Endothelial cell of umbilical vein (primary cell): ENCODE results near the gene GTF2IRD1. TPM values are rescaled to one million over a fixed set of nuclear protein-coding genes. Genes with fewer than 3 reads are reported as not detected.

Experiments
- BruUV-seq: library from RNA; stranded (reverse); fragments of 400-500 nt; replicated peaks from 2 replicates; lab custom pipeline; 2021; lab: Mats Ljungman, UMichigan
- CTCF ChIA-PET: fragments of 300-600, 350-600 bp; sonication (Branson Sonifier 250); formaldehyde crosslinking; loops from one replicate; lab custom pipeline; 2021; ENCODE audit warnings: antibody characterized with exemption, inconsistent platforms; lab: Charles Lee
- POLR2A ChIA-PET: fragments of 300-600, 350-600 bp; sonication (Branson Sonifier 250); formaldehyde crosslinking; loops from one replicate; lab custom pipeline; 2021; ENCODE audit warnings: antibody characterized with exemption, inconsistent platforms; lab: Charles Lee
- DNase-seq: peaks from one replicate; pipeline ENCODE4 v3.0.0-alpha.2; 2011; ENCODE audit warnings: low read depth, low spot score
- FAIRE-seq: peaks from 2 replicates; lab custom pipeline; 2011; peaks lifted over from hg19 to GRCh38; lab: Jason Lieb, UNC
- H2AFZ ChIP-seq: 2 replicates; pipeline ENCODE4 v1.6.0; 2012; ENCODE audit warnings: low read depth, low read length, control low read depth, inconsistent platforms
- H3K27ac ChIP-seq: 2 replicates; pipeline ENCODE4 v1.5.1; 2011; ENCODE audit warnings: low read depth, mild to moderate bottlenecking, control low read depth, low read length, moderate library complexity; ENCODE audit not compliant: insufficient read depth
- H3K27me3 ChIP-seq, 2 experiments: 2 replicates each; pipeline versions ENCODE4 v1.6.0 to v1.6.1; 2011; ENCODE audit warnings: low read length in 2 of 2, mixed read lengths in 1 of 2; ENCODE audit not compliant: control insufficient read depth in 2 of 2, insufficient read depth in 2 of 2
- H3K36me3 ChIP-seq, 2 experiments: 2 replicates in 1 of 2; 3 replicates in 1 of 2; pipeline ENCODE4 v1.5.1; 2011; ENCODE audit warnings: low read length in 2 of 2, mild to moderate bottlenecking in 1 of 2, moderate library complexity in 1 of 2; ENCODE audit not compliant: control insufficient read depth in 2 of 2, insufficient read depth in 2 of 2; ENCODE audit errors: extremely low read depth in 1 of 2
- H3K4me1 ChIP-seq: 3 replicates; pipeline ENCODE4 v1.5.1; 2011; ENCODE audit warnings: mild to moderate bottlenecking, low read length; ENCODE audit not compliant: control insufficient read depth, insufficient read depth; ENCODE audit errors: extremely low read depth
- H3K4me2 ChIP-seq: 2 replicates; pipeline ENCODE4 v1.6.1; 2011; ENCODE audit warnings: low read length, control low read depth, mixed read lengths; ENCODE audit not compliant: insufficient read depth
- H3K4me3 ChIP-seq, 3 experiments: fragments of 200-600 bp in 1 of 3; sonication (generic), shearing (Covaris generic) in 1 of 3; replicated peaks in 1 of 3; 2 replicates each; pipeline ENCODE4 v1.5.1; 2011 to 2016; ENCODE audit warnings: control low read depth in 3 of 3, low read length in 3 of 3, mild to moderate bottlenecking in 2 of 3, inconsistent platforms in 1 of 3, low read depth in 1 of 3, moderate library complexity in 1 of 3; ENCODE audit not compliant: insufficient read depth in 1 of 3
- H3K79me2 ChIP-seq: 2 replicates; pipeline ENCODE4 v1.6.0; 2012; ENCODE audit warnings: low read length, inconsistent platforms; ENCODE audit not compliant: control insufficient read depth, insufficient read depth
- H3K9ac ChIP-seq: replicated peaks from 2 replicates; pipeline ENCODE3; 2011; ENCODE audit warnings: low read length, control low read depth; ENCODE audit not compliant: insufficient read depth; ENCODE audit errors: extremely low read depth
- H3K9me1 ChIP-seq: replicated peaks from 3 replicates; pipeline ENCODE4 v1.6.0; 2011; ENCODE audit warnings: mild to moderate bottlenecking, low read length; ENCODE audit not compliant: control insufficient read depth, insufficient read depth; ENCODE audit errors: extremely low read depth
- H3K9me3 ChIP-seq: replicated peaks from 2 replicates; pipeline ENCODE4 v1.5.1; 2012; ENCODE audit warnings: low read length, inconsistent platforms; ENCODE audit not compliant: control insufficient read depth, insufficient read depth
- H4K20me1 ChIP-seq: replicated peaks from 2 replicates; pipeline ENCODE3; 2011; ENCODE audit warnings: mild to moderate bottlenecking, low read length; ENCODE audit not compliant: control insufficient read depth, insufficient read depth; ENCODE audit errors: extremely low read depth
- CTCF ChIP-seq, 2 donors: IDR thresholded peaks; 1 replicate in 1 of 2; 2 replicates in 1 of 2; pipeline ENCODE4 v1.5.1; 2011; ENCODE audit warnings: low read length in 2 of 2, mild to moderate bottlenecking in 2 of 2, moderate library complexity in 2 of 2, control low read depth in 1 of 2, inconsistent platforms in 1 of 2, low read depth in 1 of 2; ENCODE audit not compliant: insufficient read depth in 1 of 2; ENCODE audit errors: extremely low read depth in 1 of 2
- EZH2 ChIP-seq: IDR thresholded peaks from 2 replicates; pipeline ENCODE4 v1.6.1; 2012; ENCODE audit warnings: borderline replicate concordance, low read depth, mild to moderate bottlenecking, moderate library complexity, low read length, inconsistent platforms; ENCODE audit not compliant: severe bottlenecking
- FOS ChIP-seq: IDR thresholded peaks from 2 replicates; pipeline ENCODE4 v1.6.1; 2011; ENCODE audit warnings: mild to moderate bottlenecking, low read length, moderate library complexity, borderline replicate concordance; ENCODE audit not compliant: insufficient read depth
- GATA2 ChIP-seq: IDR thresholded peaks from 2 replicates; pipeline ENCODE4 v1.7.0; 2011; ENCODE audit warnings: low read depth, mild to moderate bottlenecking, moderate library complexity, mixed read lengths, low read length; ENCODE audit not compliant: insufficient read length, insufficient read depth
- JUN ChIP-seq: IDR thresholded peaks from 2 replicates; pipeline ENCODE4 v1.6.1; 2011; ENCODE audit warnings: borderline replicate concordance, low read depth; ENCODE audit not compliant: insufficient read length, insufficient read depth
- MYC ChIP-seq: IDR thresholded peaks from one replicate; pipeline ENCODE4 v1.6.1; 2011; ENCODE audit warnings: mild to moderate bottlenecking, low read depth, low read length
- POLR2A ChIP-seq: IDR thresholded peaks from 2 replicates; pipeline ENCODE4 v1.6.1; 2012; ENCODE audit warnings: low read depth, mild to moderate bottlenecking, control low read depth, low read length
- POLR2AphosphoS5 ChIP-seq: IDR thresholded peaks from 2 replicates; pipeline ENCODE4 v1.6.1; 2012; ENCODE audit warnings: low read depth, mild to moderate bottlenecking, control low read depth, low read length, moderate library complexity; ENCODE audit not compliant: insufficient read depth
- dilution Hi-C: fragments of 300-500 bp; cut with MboI; formaldehyde crosslinking; loops from one replicate; pipeline ENCODE4 v1.15.0; 2019; ENCODE audit warnings: low sequenced_read_pairs; ENCODE audit not compliant: extremely low pct_ligation_motif_present
- intact Hi-C: fragments of 100-400 bp; cut with micrococcal nuclease; formaldehyde crosslinking; loops from one replicate; pipeline ENCODE4 v1.10.0; 2022
- polyA plus RNA-seq, 4 experiments: library from polyadenylated mRNA; depleted of rRNA in 3 of 4; stranded (reverse) in 3 of 4; unstranded in 1 of 4; fragments of >200 nt; gene quantifications; 2 replicates each; pipeline versions ENCODE4 v1.2.1 to v1.2.3, GENCODE V29; 2011 to 2012; ENCODE audit warnings: missing spikeins in 1 of 4
- total RNA-seq: library from RNA; stranded (reverse); gene quantifications from 2 replicates; pipeline ENCODE4 v1.2.3, GENCODE V29; 2021
- TF ChIP-seq, protein P1 (sequence below): IDR thresholded peaks from 2 replicates; pipeline ENCODE4 v1.6.1; 2011; ENCODE audit not compliant: insufficient read depth, insufficient read length

GTF2IRD1 gene
- total and polyA plus RNA-seq, 2 donors (not counting 3 experiments of a cell fraction or from before 2014, with no cell fraction given): 14.2 to 24.2 TPM

- H3K9me3 ChIP-seq: no peaks in the 10 kb centered on the region
- no peak overlapping the region for H3K27ac ChIP-seq
- H3K27me3 ChIP-seq: no peaks in the 10 kb centered on the region
- intact Hi-C loops (no loop called here), dilution Hi-C loops (no loop called here)
- BruUV-seq: no TSS peak
- ChIA-PET CTCF (interaction anchor here (0.7 to 2.8 kb wide), 2 partner anchors 11 to 547 kb away, joined by 3 to 12 read pairs; no protein-coding TSS in a partner anchor), POLR2A (no interaction called here)
- H3K4me2 ChIP-seq: no peak overlapping the region
- no peaks in the 10 kb centered on the region for H3K9me1 ChIP-seq
- no peak overlapping the region for H3K4me3 ChIP-seq
- no peaks in the 10 kb centered on the region for H4K20me1 ChIP-seq
- H3K4me1 ChIP-seq: no peaks in the 10 kb centered on the region
- no peak overlapping the region for H3K9ac ChIP-seq
- no peak for DNase-seq
- FAIRE-seq: no peak
- no peaks in the 10 kb centered on the region for H3K36me3 ChIP-seq
- TF ChIP-seq EZH2: no peak
- TF ChIP-seq GATA2: no peak
- TF ChIP-seq, protein P1, sequence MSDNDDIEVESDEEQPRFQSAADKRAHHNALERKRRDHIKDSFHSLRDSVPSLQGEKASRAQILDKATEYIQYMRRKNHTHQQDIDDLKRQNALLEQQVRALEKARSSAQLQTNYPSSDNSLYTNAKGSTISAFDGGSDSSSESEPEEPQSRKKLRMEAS: no peak
- no peak for TF ChIP-seq JUN
- no peak for TF ChIP-seq POLR2AphosphoS5
- no peak for TF ChIP-seq FOS
- no peak for TF ChIP-seq CTCF (IDR thresholded peaks at IDR 0.05; ENCODE audit: extremely low read depth in 1 of 2, insufficient read depth in 1 of 2, low read depth in 1 of 2, low read length in 2 of 2)
- TF ChIP-seq POLR2A: no peak
- no peak for TF ChIP-seq MYC
- H2AFZ ChIP-seq: no peak overlapping the region
- H3K79me2 ChIP-seq: no peaks in the 10 kb centered on the region
Measured at GRCh38 chr7:74438327-74438726, 15.4 kb upstream of the GTF2IRD1 start.
